HEK293T (cell line): ENCODE measurements around the gene CADM1.

Experiments used
- PKNOX1 ChIP-seq: fragments of 450-650 bp; IDR thresholded peaks from 2 replicates; pipeline ENCODE4 v1.6.1; 2016
- SP1 ChIP-seq: fragments of 450-650 bp; IDR thresholded peaks from 2 replicates; pipeline ENCODE4 v1.6.1; 2017
- SUZ12 ChIP-seq: fragments of 450-650 bp; IDR thresholded peaks from 2 replicates; pipeline ENCODE4 v1.6.1; 2016; ENCODE audit warnings: mild to moderate bottlenecking
- TARDBP ChIP-seq: fragments of 450-650 bp; IDR thresholded peaks from 2 replicates; pipeline ENCODE4 v1.6.1; 2016
- ZNF384 ChIP-seq: fragments of 450-650 bp; IDR thresholded peaks from 2 replicates; pipeline ENCODE4 v1.6.1; 2016

GRCh38 chr11:115390441-115390840, 113.8 kb downstream of the CADM1 start:
- TF ChIP-seq SUZ12 (no peak), PKNOX1 (no peak), SP1 (no peak), ZNF384 (no peak), TARDBP (no peak)
